OCI-LY7 (cell line): ENCODE results near the gene TGFBR1. TPM values are rescaled to one million over a fixed set of nuclear protein-coding genes. Genes with fewer than 3 reads are reported as not detected.

Source experiments
- BruUV-seq: library from RNA; stranded (reverse); fragments of 400-500 nt; replicated peaks from 2 replicates; lab custom pipeline; 2021; lab: Mats Ljungman, UMichigan
- CTCF ChIA-PET: fragments of 300-600 bp; sonication (Branson Sonifier 250); formaldehyde crosslinking; loops from one replicate; lab custom pipeline; 2022; ENCODE audit warnings: antibody characterized with exemption; ENCODE audit not compliant: unreplicated experiment; lab: Charles Lee
- POLR2A ChIA-PET: fragments of 300-600 bp; sonication (Branson Sonifier 250); formaldehyde crosslinking; loops from one replicate; lab custom pipeline; 2022; ENCODE audit warnings: antibody characterized with exemption; lab: Charles Lee
- DNase-seq: peaks from one replicate; pipeline ENCODE4 v3.0.0-alpha.2; 2015; ENCODE audit warnings: low spot score
- H2AFZ ChIP-seq: fragments of 200-600 bp; sonication (generic), shearing (Covaris generic); 2 replicates; pipeline ENCODE4 v1.6.1; 2014; ENCODE audit warnings: mild to moderate bottlenecking, antibody characterized with exemption, low read length, moderate library complexity
- H3K27ac ChIP-seq: fragments of 200-600 bp; sonication (generic); 2 replicates; pipeline ENCODE4 v1.5.1; 2014; ENCODE audit warnings: mixed run types, low read depth, mild to moderate bottlenecking, moderate library complexity, low read length, inconsistent platforms; ENCODE audit not compliant: poor library complexity, severe bottlenecking
- H3K36me3 ChIP-seq: fragments of 200-600 bp; sonication (generic); 2 replicates; pipeline ENCODE4 v1.6.1; 2014; ENCODE audit warnings: mild to moderate bottlenecking, antibody characterized with exemption, low read length, moderate library complexity, mixed read lengths; ENCODE audit not compliant: insufficient read depth
- H3K4me1 ChIP-seq: fragments of 200-600 bp; sonication (generic); 2 replicates; pipeline ENCODE4 v1.5.1; 2014; ENCODE audit warnings: mild to moderate bottlenecking, low read length; ENCODE audit not compliant: insufficient read depth, poor library complexity, severe bottlenecking
- H3K4me2 ChIP-seq: fragments of 200-600 bp; sonication (generic); 2 replicates; pipeline ENCODE4 v1.6.1; 2014; ENCODE audit warnings: mild to moderate bottlenecking, low read length
- H3K4me3 ChIP-seq: fragments of 200-600 bp; sonication (generic); 2 replicates; pipeline ENCODE4 v1.5.1; 2014; ENCODE audit warnings: mild to moderate bottlenecking, low read depth, low read length; ENCODE audit not compliant: poor library complexity, severe bottlenecking
- H3K79me2 ChIP-seq: fragments of 200-600 bp; sonication (generic); 2 replicates; pipeline ENCODE4 v1.6.1; 2016; ENCODE audit warnings: low read depth, mild to moderate bottlenecking, low read length, moderate library complexity, mixed read lengths; ENCODE audit not compliant: insufficient read depth
- H3K9me2 ChIP-seq: fragments of 200-600 bp; sonication (generic); 2 replicates; pipeline ENCODE4 v1.6.1; 2016; ENCODE audit warnings: mild to moderate bottlenecking, low read length, mixed read lengths; ENCODE audit not compliant: insufficient read depth
- H3K9me3 ChIP-seq: fragments of 200-600 bp; sonication (generic); 2 replicates; pipeline ENCODE4 v1.6.1; 2014; ENCODE audit warnings: mild to moderate bottlenecking, mixed run types, low read length, mixed read lengths
- H4K20me1 ChIP-seq: fragments of 200-600 bp; sonication (generic); 2 replicates; pipeline ENCODE4 v1.6.1; 2014; ENCODE audit warnings: mild to moderate bottlenecking, antibody characterized with exemption, low read length, moderate library complexity, mixed read lengths; ENCODE audit not compliant: insufficient read depth
- EZH2phosphoT487 ChIP-seq: fragments of 200-600 bp; sonication (generic); IDR thresholded peaks from 2 replicates; pipeline ENCODE4 v1.6.1; 2018; ENCODE audit warnings: low read depth, borderline replicate concordance, mild to moderate bottlenecking, mixed run types, antibody characterized with exemption, low read length, moderate library complexity, mixed read lengths
- intact Hi-C: fragments of 100-400 bp; cut with micrococcal nuclease; formaldehyde crosslinking; loops from one replicate; pipeline ENCODE4 v1.10.0; 2022; ENCODE audit not compliant: unreplicated experiment
- total RNA-seq, 2 experiments: library from RNA; depleted of rRNA in 1 of 2; stranded (reverse); fragments of >200 nt in 1 of 2; shearing (Covaris generic) in 1 of 2; gene quantifications; 2 replicates each; pipeline ENCODE4 v1.2.3, GENCODE V29; 2014 to 2022
- TF ChIP-seq, protein P1 (sequence below): fragments of 200-600 bp; sonication (generic); conservative IDR thresholded peaks from 2 replicates; pipeline ENCODE4 v1.5.1; 2014; ENCODE audit warnings: mild to moderate bottlenecking, antibody characterized with exemption, low read length, moderate library complexity, mixed read lengths

Gene TGFBR1
- total RNA-seq, 2 experiments from 2014 or later, result 13.6 to 36.7 TPM

- ChIA-PET POLR2A (interaction anchor here (0.7 kb wide), 1 partner anchor 1264 kb away, joined by 3 read pairs; no protein-coding TSS in a partner anchor), CTCF (no interaction called here)
- TF ChIP-seq EZH2phosphoT487, result no peak
- TF ChIP-seq, protein P1, sequence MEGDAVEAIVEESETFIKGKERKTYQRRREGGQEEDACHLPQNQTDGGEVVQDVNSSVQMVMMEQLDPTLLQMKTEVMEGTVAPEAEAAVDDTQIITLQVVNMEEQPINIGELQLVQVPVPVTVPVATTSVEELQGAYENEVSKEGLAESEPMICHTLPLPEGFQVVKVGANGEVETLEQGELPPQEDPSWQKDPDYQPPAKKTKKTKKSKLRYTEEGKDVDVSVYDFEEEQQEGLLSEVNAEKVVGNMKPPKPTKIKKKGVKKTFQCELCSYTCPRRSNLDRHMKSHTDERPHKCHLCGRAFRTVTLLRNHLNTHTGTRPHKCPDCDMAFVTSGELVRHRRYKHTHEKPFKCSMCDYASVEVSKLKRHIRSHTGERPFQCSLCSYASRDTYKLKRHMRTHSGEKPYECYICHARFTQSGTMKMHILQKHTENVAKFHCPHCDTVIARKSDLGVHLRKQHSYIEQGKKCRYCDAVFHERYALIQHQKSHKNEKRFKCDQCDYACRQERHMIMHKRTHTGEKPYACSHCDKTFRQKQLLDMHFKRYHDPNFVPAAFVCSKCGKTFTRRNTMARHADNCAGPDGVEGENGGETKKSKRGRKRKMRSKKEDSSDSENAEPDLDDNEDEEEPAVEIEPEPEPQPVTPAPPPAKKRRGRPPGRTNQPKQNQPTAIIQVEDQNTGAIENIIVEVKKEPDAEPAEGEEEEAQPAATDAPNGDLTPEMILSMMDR, result no peak
- Histone ChIP-seq H3K27ac (no peak overlapping the region), H3K4me1 (no peaks in the 10 kb centered on the region), H4K20me1 (no peaks in the 10 kb centered on the region), H3K4me2 (no peak overlapping the region), H3K4me3 (no peak overlapping the region), H3K79me2 (no peaks in the 10 kb centered on the region), H2AFZ (no peak overlapping the region), H3K9me3 (no peaks in the 10 kb centered on the region), H3K9me2 (no peaks in the 10 kb centered on the region), H3K36me3 (no peaks in the 10 kb centered on the region)
- intact Hi-C loops, result no loop called here
- no TSS peak for BruUV-seq
- no peak for DNase-seq
Observed at GRCh38 chr9:99173570-99174504, 68.9 kb downstream of the TGFBR1 start.

DNA sequence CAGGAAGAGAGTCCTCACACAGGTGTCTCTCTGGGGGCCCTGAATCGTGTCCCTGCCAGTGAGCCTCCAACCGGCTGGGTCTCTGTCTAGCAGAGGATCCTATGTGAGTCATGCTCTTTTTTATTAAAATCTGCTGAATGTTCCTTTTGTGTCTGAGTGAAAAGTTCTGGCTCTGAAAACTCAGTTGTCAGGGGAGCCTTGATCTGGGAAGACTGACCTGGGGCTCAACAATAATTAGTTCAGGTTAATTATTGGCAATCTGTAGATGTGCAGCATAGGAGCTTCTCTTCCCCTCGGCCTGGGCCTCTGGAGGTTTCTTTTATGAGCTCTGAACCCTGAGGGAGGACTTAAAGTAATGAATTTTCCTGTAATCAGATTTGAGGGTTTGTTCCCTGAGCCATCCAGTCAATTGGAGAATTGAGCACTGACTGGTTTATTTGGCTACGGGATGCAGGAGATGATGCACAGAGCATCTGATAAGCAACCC is 71.7 kb downstream of the TGFBR1 start:
- no TSS peak for BruUV-seq

More for the DNA sequence above, 71.7 kb downstream of the TGFBR1 start:
- POLR2A ChIA-PET, result interaction anchor here (0.6 to 1.3 kb wide), 4 partner anchors 10 to 74 kb away, joined by 3 to 5 read pairs (median 4); no protein-coding TSS in a partner anchor
- DNase-seq, result no peak
- no peaks in the 10 kb centered on the region for H3K79me2 ChIP-seq
- H3K36me3 ChIP-seq, result no peaks in the 10 kb centered on the region
- H3K9me2 ChIP-seq, result no peaks in the 10 kb centered on the region
- no peak overlapping the region for H3K4me2 ChIP-seq
- TF ChIP-seq EZH2phosphoT487, result no peak
- TF ChIP-seq, protein P1, result no peak
- no peak overlapping the region for H3K4me3 ChIP-seq
- H2AFZ ChIP-seq, result 0 out of 2 replicates have a peak overlapping the region, but pooled peaks have one; percentile 1
- intact Hi-C loops, result no loop called here
- H4K20me1 ChIP-seq, result no peaks in the 10 kb centered on the region
- peaks cover 3% of the 10 kb centered on the region for H3K4me1 ChIP-seq
- CTCF ChIA-PET, result no interaction called here
- no peak overlapping the region for H3K27ac ChIP-seq
- no peaks in the 10 kb centered on the region for H3K9me3 ChIP-seq
